ENCODE data around the gene TMEM134. TPM values are rescaled to one million over a fixed set of nuclear protein-coding genes. Genes with fewer than 3 reads are reported as not detected.

The TMEM134 gene, protein sequence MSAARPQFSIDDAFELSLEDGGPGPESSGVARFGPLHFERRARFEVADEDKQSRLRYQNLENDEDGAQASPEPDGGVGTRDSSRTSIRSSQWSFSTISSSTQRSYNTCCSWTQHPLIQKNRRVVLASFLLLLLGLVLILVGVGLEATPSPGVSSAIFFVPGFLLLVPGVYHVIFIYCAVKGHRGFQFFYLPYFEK
- 36.4 to 70.3 TPM (median 62.1 TPM) in 5 replicates for total RNA-seq (2022; extraction: Qiagen RNA extraction; ENCODE audit: low read depth)

DNA sequence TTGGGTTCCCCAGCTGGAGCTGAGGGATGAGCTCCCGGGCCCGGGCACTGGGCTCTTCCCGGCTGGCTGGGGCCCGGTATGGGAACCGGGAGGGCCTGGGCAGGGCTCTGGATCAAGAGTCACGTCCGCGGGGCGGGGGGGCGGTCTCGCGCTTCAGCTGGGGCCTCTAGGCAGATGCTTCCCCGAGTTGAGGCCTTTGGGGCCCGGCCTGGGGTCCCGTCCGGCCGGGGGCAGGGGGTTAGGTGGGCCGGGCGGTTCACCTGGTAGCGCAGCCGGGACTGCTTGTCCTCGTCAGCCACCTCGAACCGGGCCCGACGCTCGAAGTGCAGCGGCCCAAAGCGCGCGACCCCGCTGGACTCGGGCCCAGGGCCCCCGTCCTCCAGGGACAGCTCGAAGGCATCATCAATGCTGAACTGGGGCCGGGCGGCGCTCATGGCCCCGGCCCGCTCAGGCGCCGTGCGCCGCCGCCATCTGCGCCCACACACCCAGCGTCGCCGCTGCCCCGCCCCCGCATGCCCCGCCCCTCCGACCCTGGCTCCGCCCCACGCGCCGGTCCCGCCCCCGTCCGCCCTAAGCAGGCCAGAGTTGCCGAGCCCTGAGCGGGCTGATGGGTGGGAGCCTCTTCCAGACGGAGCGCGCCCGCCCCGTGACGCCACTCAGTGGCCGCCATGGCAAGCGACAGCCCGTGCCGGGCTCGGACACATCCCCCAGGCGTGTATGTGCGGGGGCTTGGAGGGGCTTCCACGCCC, at the start of gene TMEM134:
Gene TMEM134, minus strand, starts transcription at position 493 of the 749 bp plus-strand sequence. Its CDS starts 59 bp downstream, at position 434.

DNA sequence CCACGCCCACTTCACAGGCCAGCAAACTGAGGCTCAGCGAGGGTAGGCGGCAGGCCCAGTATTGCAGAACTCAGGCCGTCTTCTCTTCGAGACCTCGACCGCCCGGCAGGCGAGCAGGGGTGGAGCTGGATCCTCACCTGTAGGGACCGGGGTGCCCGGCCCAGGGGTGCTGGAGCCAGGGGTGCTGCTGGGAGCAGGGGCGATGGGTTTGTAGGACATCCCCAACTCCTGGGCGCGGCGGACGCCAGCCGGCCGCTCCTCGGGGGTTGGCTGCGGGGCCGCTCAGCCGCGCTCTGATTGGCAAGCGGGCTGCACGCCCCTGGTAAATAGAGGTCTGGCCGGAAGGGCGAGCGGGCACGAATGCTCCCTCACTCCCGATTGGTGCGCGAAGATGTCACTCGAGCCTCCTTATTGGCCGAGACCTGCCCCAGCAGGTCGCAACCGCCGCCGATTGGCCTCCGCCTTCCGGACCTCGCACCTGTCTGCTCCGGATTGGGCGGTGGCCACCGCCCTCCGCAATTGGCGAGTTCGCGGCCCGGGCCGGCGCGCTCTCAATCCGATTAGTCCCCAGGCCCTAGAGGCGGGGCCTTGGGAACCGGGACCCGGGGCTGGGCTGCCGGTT, 38.9 kb upstream of the TMEM134 start, which contains the start of gene CDK2AP2:
Gene CDK2AP2, minus strand, starts transcription at position 299 of the 622 bp plus-strand sequence. Its CDS starts 80 bp downstream, at position 219.

DNA sequence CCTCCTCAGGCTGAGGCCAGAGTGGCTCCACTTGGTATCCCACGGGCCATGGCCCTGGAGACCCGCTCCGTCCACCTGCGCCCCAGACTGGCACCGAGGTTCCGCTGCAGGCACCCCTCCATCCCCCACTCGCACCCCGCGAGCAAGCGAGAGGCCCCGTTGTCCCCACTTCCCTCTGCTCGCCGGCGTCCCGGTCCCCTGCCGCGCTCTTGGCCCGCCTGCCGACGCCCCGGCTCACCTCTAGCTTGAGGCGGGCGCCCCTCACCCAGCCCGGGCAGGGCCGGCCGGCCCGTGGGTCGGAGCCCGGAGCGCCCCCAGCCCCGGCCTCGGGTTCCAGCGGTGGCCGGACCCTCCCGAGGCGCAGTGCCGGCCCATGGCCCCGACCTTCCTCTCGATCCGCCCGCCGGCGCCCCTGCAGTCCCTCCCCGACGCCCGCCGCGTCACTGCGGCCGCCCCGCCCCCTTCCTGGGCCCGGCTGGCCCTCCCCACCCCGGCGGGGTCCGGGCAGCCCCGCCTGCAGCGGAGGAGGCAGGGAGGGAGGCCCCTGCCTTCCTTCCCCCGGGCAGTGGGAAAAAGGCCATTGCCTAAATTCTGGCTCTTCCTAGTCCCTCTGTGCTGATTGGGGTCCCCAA, 36.0 kb upstream of the TMEM134 start, which contains the start of gene PITPNM1:
Gene PITPNM1, minus strand, starts transcription at position 414 of the 632 bp plus-strand sequence. CDS start 1,183 bp downstream, outside the sequence.

DNA sequence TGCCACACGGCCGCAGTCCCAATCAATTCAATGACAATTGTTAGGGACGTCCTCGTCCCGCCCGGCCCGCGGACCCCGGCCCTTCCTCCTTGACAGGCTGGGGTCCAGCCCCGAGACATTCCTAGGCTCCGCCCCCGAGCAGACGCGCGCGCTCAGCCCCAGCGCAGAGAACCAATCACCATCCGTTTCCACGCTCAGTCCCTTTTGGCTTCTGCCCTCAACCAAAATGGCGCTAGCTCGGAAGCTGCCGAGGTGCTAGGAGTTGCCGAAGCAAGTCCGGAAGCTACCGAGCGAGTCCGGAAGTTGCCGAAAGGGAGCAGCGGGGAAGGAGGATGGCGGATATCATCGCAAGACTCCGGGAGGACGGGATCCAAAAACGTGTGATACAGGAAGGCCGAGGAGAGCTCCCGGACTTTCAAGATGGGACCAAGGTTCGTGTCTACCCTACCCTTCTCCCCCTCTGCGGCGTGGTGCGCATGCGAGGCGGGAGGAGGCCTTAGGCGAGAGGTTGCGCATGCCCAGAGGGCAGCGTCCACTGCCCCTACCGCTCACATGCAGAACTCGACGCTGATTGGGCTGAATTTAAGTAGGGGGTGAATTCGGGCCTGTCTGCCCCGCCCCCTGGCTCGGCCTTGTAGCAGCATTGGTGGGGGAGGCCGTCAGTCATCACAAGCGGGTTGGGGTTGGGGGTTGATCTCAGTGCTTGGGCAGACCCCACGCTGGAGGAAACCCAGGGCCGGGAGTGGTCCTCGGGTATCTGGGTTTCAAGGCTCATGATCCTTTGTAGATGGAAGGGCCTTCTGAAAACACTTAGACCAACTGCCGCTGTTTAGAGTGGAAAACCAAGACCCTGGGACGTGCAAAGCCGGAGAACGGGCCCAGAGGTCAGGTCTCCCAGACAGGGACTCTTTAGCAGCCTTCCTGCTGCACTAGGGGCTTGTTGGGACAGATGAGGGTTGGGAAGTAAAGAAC, 14.1 kb upstream of the TMEM134 start, which contains the start of gene AIP:
Gene AIP, plus strand, starts transcription at position 200 of the 972 bp plus-strand sequence. Its CDS starts 133 bp downstream, at position 333.

DNA sequence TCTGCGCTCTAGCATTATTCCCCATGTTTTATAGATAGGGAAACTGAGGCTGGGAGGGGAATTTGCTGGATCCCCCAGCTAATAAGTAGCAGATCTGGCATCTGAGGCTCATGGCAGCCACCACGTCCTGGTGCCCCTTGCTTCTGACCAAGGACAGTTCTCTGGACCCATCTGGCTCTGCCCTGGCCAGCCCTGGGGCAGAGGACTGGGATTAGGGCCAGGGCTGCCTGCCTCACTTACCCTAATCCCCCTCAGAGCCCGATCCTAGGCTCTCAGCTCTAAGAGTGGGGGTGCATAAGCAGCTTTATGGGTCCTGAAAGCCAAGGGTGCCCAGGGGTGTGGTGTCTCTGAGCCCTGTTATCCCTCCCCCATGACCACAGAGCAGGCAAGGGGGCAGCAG, 14.0 kb downstream of the TMEM134 start, which contains the start of gene CABP4:
Gene CABP4, plus strand, starts transcription at position 301 of the 400 bp plus-strand sequence. Its CDS starts 70 bp downstream, at position 371.

DNA sequence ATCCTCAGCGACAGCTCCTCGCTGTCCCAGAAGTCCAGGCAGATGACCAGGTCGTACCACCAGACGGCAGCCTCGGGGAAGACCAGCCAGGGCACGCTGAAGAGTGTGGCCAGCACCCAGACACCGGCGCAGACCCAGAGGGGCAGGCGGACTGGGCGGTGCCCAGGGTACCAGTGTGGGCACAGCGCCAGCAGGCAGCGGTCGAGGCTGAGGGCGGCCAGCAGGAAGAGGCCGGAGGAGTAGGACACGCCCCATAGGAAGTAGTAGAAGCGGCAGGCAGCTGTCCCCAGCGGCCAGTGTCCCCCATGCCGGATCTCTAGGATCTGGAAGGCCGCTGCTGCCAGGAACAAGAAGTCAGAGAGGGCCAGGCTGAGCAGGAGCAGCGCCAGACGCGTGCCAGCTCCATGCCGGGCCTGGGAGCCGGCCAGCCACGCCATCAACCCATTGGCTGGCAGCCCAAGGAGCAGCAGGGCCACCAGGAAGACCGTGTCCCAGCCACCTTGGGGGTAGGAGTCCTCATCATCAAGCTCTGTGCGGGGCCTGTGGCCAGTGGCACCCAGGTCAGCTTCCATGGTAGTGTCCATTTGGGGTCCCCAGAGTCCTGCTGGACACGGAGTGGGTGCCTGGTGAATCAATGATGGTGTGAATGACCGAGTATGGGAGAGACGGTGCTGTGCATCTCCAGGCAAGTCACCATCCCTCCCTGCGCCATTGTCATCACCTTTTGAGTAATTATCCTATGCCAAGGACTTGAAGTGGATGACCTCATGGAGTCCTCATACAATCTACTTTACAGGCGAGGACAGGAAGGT, 16.7 kb downstream of the TMEM134 start, which contains the start of gene GPR152:
Gene GPR152, minus strand, starts transcription at position 589 of the 812 bp plus-strand sequence. Its CDS starts 5 bp downstream, at position 584.

DNA sequence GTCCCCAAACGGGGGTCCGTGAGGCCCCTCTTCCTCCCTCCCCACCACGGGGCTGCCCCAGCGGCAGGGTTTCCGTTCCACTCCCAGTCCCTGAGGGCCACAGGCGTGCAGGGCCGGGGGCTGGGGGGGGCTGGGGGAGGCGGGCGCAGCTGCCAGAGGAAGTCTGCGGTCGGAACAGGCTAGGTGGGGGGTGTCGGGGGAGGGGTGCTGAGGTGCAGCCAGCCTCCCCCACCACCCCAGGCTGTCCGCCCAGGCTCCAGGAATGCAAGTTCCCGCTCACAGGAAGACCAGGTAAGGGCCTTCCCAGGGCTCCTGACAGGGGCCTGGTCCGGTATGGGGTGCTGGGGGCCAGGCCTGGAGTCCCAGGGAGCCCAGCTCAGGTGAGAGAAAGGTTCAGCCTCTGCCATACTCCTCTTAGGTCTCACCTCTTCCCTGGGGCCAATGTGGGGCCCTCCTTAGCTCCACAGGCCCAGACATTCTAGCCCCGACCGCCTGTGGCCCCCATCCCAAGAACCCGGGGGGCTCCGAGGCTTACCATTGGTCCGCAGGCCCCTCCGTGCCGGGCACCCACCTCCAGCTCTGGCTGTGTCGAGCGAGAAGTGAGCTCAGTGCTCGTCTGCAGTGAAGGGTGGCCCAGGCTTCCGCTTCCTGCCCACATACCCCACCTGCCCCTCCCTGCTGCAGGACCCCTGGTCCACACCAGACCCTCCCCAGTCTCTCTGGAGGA, 31.8 kb downstream of the TMEM134 start, which contains the start of gene PTPRCAP:
Gene PTPRCAP, minus strand, starts transcription at position 601 of the 727 bp plus-strand sequence. Its CDS starts 63 bp downstream, at position 538.

DNA sequence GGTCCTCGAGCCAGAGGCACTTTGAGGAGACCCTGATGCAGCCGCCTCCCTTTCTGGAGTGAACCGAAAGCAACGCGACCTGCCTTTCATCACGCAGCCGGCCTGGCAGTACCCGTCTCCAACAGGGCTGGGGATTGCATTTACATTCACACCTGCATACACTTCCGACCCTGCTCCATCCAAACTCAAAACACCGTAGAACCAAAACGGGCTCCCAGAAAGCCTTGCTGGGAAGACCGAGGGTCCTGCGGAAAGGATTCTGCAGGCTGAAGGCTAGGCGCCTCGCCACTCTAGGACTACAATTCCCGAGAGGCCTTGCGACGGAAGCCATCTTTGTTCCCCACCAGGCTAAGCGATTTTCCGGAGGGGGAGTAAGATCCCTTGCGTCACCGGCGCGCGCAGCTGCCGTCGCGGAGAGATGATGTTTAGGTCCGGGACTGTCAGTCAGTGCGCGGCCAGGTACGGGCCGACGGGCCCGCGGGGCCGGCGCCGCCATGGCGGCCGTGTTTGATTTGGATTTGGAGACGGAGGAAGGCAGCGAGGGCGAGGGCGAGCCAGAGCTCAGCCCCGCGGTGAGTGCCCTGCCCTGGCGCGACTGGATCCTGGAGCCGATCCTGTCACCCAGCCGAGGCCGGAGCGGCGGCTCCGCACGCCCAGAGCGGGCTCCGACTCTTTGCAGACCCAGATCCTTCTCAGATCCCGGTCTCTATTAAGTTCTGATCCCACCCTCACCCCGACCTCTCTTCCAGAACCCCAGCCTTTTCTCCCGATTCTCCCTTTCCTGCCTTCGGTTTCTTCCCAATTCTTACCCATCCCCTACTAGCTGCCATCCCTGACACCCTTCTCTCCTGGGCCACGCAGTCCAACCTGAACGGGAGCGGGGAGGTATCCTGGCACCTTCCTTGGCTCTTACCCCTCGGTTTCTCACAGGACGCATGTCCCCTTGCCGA, 40.7 kb downstream of the TMEM134 start, which contains the start of gene RPS6KB2:
Gene RPS6KB2, plus strand, starts transcription at position 443 of the 950 bp plus-strand sequence. Its CDS starts 52 bp downstream, at position 495.

DNA sequence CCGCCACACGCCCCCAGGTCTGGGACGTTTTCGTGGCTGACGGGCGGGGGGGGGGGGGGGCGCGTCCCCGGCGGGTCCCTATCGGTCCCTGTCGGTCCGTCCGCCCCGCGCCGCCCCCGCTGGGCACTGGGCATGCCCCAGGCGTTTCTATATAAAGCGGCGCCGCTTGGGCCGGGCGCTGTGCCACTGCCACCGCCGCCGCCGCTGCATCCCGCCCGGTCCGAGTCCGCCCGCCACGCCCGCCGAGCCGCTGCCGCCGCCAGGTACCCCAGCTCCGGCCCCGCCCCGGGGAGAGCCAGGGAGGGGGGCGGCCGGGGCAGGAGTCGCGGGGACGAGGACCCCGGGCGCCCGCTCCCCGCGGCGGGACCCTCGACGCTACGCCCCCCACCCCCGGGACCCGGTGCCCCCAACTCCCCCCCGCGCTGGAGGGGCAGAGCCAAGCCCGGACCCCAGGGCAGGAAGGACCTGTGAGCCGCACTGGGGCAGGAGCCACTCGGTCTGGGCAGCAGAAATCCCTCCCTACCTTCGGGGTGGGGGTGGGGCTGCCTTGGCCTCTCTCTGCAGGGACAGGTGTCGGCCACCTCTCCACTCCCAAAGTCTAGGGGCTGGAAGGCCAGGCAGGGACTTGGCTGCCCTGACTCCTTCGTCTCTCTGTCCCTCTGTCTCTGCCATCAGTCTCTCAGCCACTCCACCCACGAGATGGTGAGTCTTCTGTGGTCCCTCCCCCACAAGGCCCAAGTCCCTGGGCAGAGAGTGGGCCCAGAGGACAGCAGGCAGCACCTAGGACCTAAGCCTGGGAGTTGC, 53.3 kb downstream of the TMEM134 start, which contains the start of gene CARNS1:
Gene CARNS1, plus strand, starts transcription at position 178 of the 804 bp plus-strand sequence. Its CDS starts 522 bp downstream, at position 700.

Other genes starting within 250 kb of the TMEM134 start
- 24.2 to 47.0 TPM (median 42.2 TPM) in 5 replicates for gene GRK2, start 202.8 kb downstream of the TMEM134 start, total RNA-seq (2022; extraction: Qiagen RNA extraction; ENCODE audit: low read depth)
- gene ANKRD13D, start 179.9 kb downstream of the TMEM134 start, total RNA-seq (2022; extraction: Qiagen RNA extraction; ENCODE audit: low read depth), result 16.2 to 30.1 TPM (median 24.8 TPM) in 5 replicates
- gene SSH3, start 165.7 kb downstream of the TMEM134 start, total RNA-seq (2022; extraction: Qiagen RNA extraction; ENCODE audit: low read depth), result 18.7 to 29.1 TPM (median 27.1 TPM) in 5 replicates
- gene POLD4, start 115.7 kb downstream of the TMEM134 start, total RNA-seq (2022; extraction: Qiagen RNA extraction; ENCODE audit: low read depth), result 178 to 259 TPM (median 241 TPM) in 5 replicates
- 31.1 to 50.6 TPM (median 43.0 TPM) in 5 replicates for gene CLCF1, start 95.7 kb downstream of the TMEM134 start, total RNA-seq (2022; extraction: Qiagen RNA extraction; ENCODE audit: low read depth)
- 19.5 to 36.8 TPM (median 32.0 TPM) in 5 replicates for gene RAD9A, start 77.3 kb downstream of the TMEM134 start, total RNA-seq (2022; extraction: Qiagen RNA extraction; ENCODE audit: low read depth)
- 240 to 296 TPM (median 291 TPM) in 5 replicates for gene PPP1CA, start 67.4 kb downstream of the TMEM134 start, total RNA-seq (2022; extraction: Qiagen RNA extraction; ENCODE audit: low read depth)
- gene TBC1D10C, start 65.2 kb downstream of the TMEM134 start, total RNA-seq (2022; extraction: Qiagen RNA extraction; ENCODE audit: low read depth), result 0.04 to 0.21 TPM (median 0.15 TPM) in 3 of 5 replicates, not detected in the others
- 0.08 to 0.21 TPM (median 0.14 TPM) in 5 replicates for gene CARNS1, start 53.6 kb downstream of the TMEM134 start, total RNA-seq (2022; extraction: Qiagen RNA extraction; ENCODE audit: low read depth)
- gene RPS6KB2, start 40.8 kb downstream of the TMEM134 start, total RNA-seq (2022; extraction: Qiagen RNA extraction; ENCODE audit: low read depth), result 33.7 to 50.6 TPM (median 48.8 TPM) in 5 replicates
- gene PTPRCAP, start 31.6 kb downstream of the TMEM134 start, total RNA-seq (2022; extraction: Qiagen RNA extraction; ENCODE audit: low read depth), result 0.22 to 0.62 TPM in 2 of 5 replicates, not detected in the others
- gene CORO1B, start 25.8 kb downstream of the TMEM134 start, total RNA-seq (2022; extraction: Qiagen RNA extraction; ENCODE audit: low read depth), result 38.0 to 67.3 TPM (median 57.2 TPM) in 5 replicates
- 0.13 TPM in 1 of 5 replicates, not detected in the others for gene GPR152, start 16.5 kb downstream of the TMEM134 start, total RNA-seq (2022; extraction: Qiagen RNA extraction; ENCODE audit: low read depth)
- not detected in 5 replicates for gene CABP4, start 13.9 kb downstream of the TMEM134 start, total RNA-seq (2022; extraction: Qiagen RNA extraction; ENCODE audit: low read depth)
- gene AIP, start 13.8 kb upstream of the TMEM134 start, total RNA-seq (2022; extraction: Qiagen RNA extraction; ENCODE audit: low read depth), result 43.6 to 48.9 TPM (median 48.0 TPM) in 5 replicates
- gene PITPNM1, start 36.1 kb upstream of the TMEM134 start, total RNA-seq (2022; extraction: Qiagen RNA extraction; ENCODE audit: low read depth), result 34.1 to 60.5 TPM (median 47.3 TPM) in 5 replicates
- 50.3 to 95.2 TPM (median 85.4 TPM) in 5 replicates for gene CDK2AP2, start 38.9 kb upstream of the TMEM134 start, total RNA-seq (2022; extraction: Qiagen RNA extraction; ENCODE audit: low read depth)
- not detected in 5 replicates for gene CABP2, start 54.2 kb upstream of the TMEM134 start, total RNA-seq (2022; extraction: Qiagen RNA extraction; ENCODE audit: low read depth)
- 1,131 to 1,719 TPM (median 1,604 TPM) in 5 replicates for gene GSTP1, start 114.6 kb upstream of the TMEM134 start, total RNA-seq (2022; extraction: Qiagen RNA extraction; ENCODE audit: low read depth)
- 128 to 159 TPM (median 152 TPM) in 5 replicates for gene NDUFV1, start 137.7 kb upstream of the TMEM134 start, total RNA-seq (2022; extraction: Qiagen RNA extraction; ENCODE audit: low read depth)
- gene NUDT8, start 160.7 kb upstream of the TMEM134 start, total RNA-seq (2022; extraction: Qiagen RNA extraction; ENCODE audit: low read depth), result 6.4 to 15.4 TPM (median 13.7 TPM) in 5 replicates
- gene TBX10, start 170.5 kb upstream of the TMEM134 start, total RNA-seq (2022; extraction: Qiagen RNA extraction; ENCODE audit: low read depth), result not detected in 5 replicates
- gene ACY3, start 181.5 kb upstream of the TMEM134 start, total RNA-seq (2022; extraction: Qiagen RNA extraction; ENCODE audit: low read depth), result 0.60 to 1.4 TPM (median 1.3 TPM) in 5 replicates
- gene ALDH3B2, start 205.4 kb upstream of the TMEM134 start, total RNA-seq (2022; extraction: Qiagen RNA extraction; ENCODE audit: low read depth), result not detected in 5 replicates